Measurements from ENCODE around the gene CLIP3. TPM values are rescaled to one million over a fixed set of nuclear protein-coding genes. Genes with fewer than 3 reads are reported as not detected.

Gene CLIP3
- polyA plus RNA-seq, 2 of the 4 experiments (the other 2 are of a cell fraction), result 1.1 to 1.5 TPM

- FAIRE-seq (peak; percentile 99), ATAC-seq (peak; percentile 82 to 88), DNase-seq (ENCODE audit: low read depth in 1 of 2, low spot score in 1 of 2) (peak; percentile 100)
- Histone ChIP-seq H3K9me3 (no peaks in the 10 kb centered on the region), H3K4me3 (peak within 1 kb of the TSS; percentile 84), H3K4me2 (peak within 1 kb of the TSS; percentile 92), H3K4me1 (peaks cover 22% of the 10 kb centered on the region), H3K27ac (peak within 1 kb of the TSS; percentile 89 to 93)
- CTCF ChIA-PET, result interaction anchor here (0.5 to 11.9 kb wide), 27 partner anchors 13 to 1081 kb away, joined by 3 to 157 read pairs (median 4); partner anchors contain the start of genes ALKBH6, OVOL3 and SYNE4
- under 1% methylated on average over 37 of the region's 56 CpGs for WGBS (ENCODE audit: missing lambda C conversion rate)
- POLR2A ChIA-PET, result interaction anchor here (0.6 to 4.4 kb wide), 28 partner anchors 10 to 1023 kb away, joined by 3 to 57 read pairs (median 4); partner anchors contain the start of genes ALKBH6, CAPNS1, POLR2I and TBCB
- TF ChIP-seq ESRRA (IDR thresholded peaks at IDR 0.05; ENCODE audit: borderline replicate concordance, low read length), result no peak
- peak; percentile 54 for TF ChIP-seq CTCF (IDR thresholded peaks at IDR 0.05)
- TF ChIP-seq TFCP2L1 (CRISPR knock-in tag; IDR thresholded peaks at IDR 0.05), result no peak
- TF ChIP-seq MAZ (IDR thresholded peaks at IDR 0.05; ENCODE audit: borderline replicate concordance, low read depth, low read length), result no peak
- TF ChIP-seq MAFK (IDR thresholded peaks at IDR 0.05; ENCODE audit: partially characterized antibody), result peak; percentile 91
- no peak for TF ChIP-seq ZC3H11A (IDR thresholded peaks at IDR 0.05)
- no peak for TF ChIP-seq CBX2 (IDR thresholded peaks at IDR 0.05; ENCODE audit: borderline replicate concordance, low read depth)
- TF ChIP-seq MYC (IDR thresholded peaks at IDR 0.05; ENCODE audit: borderline replicate concordance, low read length), result peak; percentile 77
- TF ChIP-seq E2F6 (IDR thresholded peaks at IDR 0.05; ENCODE audit: borderline replicate concordance, low read depth), result peak; percentile 24; the same call in 1 of the 2 replicates
- TF ChIP-seq EHMT2 (IDR thresholded peaks at IDR 0.05; ENCODE audit: low read depth), result no peak
- TF ChIP-seq PHF8 (IDR thresholded peaks at IDR 0.05; ENCODE audit: borderline replicate concordance, low read depth), result no peak; the same call in 1 of the 2 replicates
- no peak for TF ChIP-seq RCOR1 (IDR thresholded peaks at IDR 0.05; ENCODE audit: low read depth, low read length)
- TF ChIP-seq PBX3 (IDR thresholded peaks at IDR 0.05), result no peak; the same call in 1 of the 2 replicates
- TF ChIP-seq HDAC2 (IDR thresholded peaks at IDR 0.05), result no peak
- no peak for TF ChIP-seq RNF2 (IDR thresholded peaks at IDR 0.05; ENCODE audit: borderline replicate concordance, low read depth)
- TF ChIP-seq JUNB (IDR thresholded peaks at IDR 0.05), result no peak
- peak; percentile 91; the same call in 2 of the 3 replicates for TF ChIP-seq BCL3 (IDR thresholded peaks at IDR 0.05)
- TF ChIP-seq JUN (IDR thresholded peaks at IDR 0.05), result peak; percentile 44 to 91
- no peak for TF ChIP-seq HOXA7 (CRISPR knock-in tag; IDR thresholded peaks at IDR 0.05)
- peak; percentile 99 for TF ChIP-seq MAX (IDR thresholded peaks at IDR 0.05)
- TF ChIP-seq CBX8 (IDR thresholded peaks at IDR 0.05), result no peak
- TF ChIP-seq GATA3 (IDR thresholded peaks at IDR 0.05; ENCODE audit: borderline replicate concordance), result no peak
- TF ChIP-seq POLR2AphosphoS2 (conservative IDR thresholded peaks at IDR 0.05; ENCODE audit: low read length), result no peak
- no peak for TF ChIP-seq NR3C1 (IDR thresholded peaks at IDR 0.05)
- no peak; the same call in none of the 2 replicates for TF ChIP-seq RFX5 (IDR thresholded peaks at IDR 0.05)
- no peak; a peak in 1 of 5 replicates for TF ChIP-seq EP300 (IDR thresholded peaks at IDR 0.05)
- peak; percentile 100 for TF ChIP-seq USF2 (IDR thresholded peaks at IDR 0.05)
- peak; percentile 27; the same call in 1 of the 2 replicates for TF ChIP-seq HOXB5 (CRISPR knock-in tag; IDR thresholded peaks at IDR 0.05)
- no peak for TF ChIP-seq FOSL2 (IDR thresholded peaks at IDR 0.05)
- TF ChIP-seq FOSL2 (CRISPR knock-in tag; IDR thresholded peaks at IDR 0.05), result peak; percentile 79
- peak; percentile 22; the same call in 1 of the 3 replicates for TF ChIP-seq SMC3 (IDR thresholded peaks at IDR 0.05)
- no peak for TF ChIP-seq HEYL (CRISPR knock-in tag; IDR thresholded peaks at IDR 0.05)
- TF ChIP-seq ATOH8 (CRISPR knock-in tag; IDR thresholded peaks at IDR 0.05; ENCODE audit: low read depth), result no peak
These were observed 21.6 kb upstream of the CLIP3 start, which contains the start of gene THAP8 for GRCh38 chr19:36054119-36054732. TSS of gene THAP8 (minus strand) at chr19:36054285. CDS start at chr19:36054217, 68 bp downstream.
